Activated CD4-positive, CD25-positive, alpha-beta regulatory T cell treated with anti-CD3 and anti-CD28 coated beads, Interleukin-2, amount 50 U/mL, for 72 hours (primary cell): Measurements from ENCODE around the gene PRORP.
"Not testable (repeated sequence)": the region's sequence is repeated elsewhere in the genome, so short reads cannot be mapped to it uniquely, and the experiment has no call there.

ENCODE experiments used
- DNase-seq: peaks from one replicate; pipeline ENCODE4 v3.0.0; 2021

PRORP gene

GRCh38 chr14:35140718-35141581, 18.6 kb downstream of the PRORP start:
- no peak for DNase-seq

DNA sequence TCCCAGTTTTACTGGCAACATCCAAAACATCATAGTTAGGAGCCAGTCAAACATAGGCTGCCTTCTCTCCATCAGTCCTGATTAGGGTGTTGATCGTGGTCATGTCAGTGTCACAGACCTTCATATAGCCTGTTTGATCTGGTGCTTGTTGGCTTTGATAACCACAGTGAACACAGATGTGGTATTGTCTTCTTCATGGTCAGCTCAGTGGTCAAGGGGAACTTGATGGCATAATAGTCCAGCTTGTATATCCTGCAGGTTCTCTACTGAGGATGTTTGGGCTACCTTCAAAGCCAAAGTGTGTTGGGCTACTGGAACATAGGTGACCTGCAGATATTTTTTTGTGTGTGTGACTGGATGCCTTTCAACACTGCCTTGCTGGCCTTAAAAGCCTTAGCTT, 21.7 kb downstream of the PRORP start:
- DNase-seq, result no peak

- DNase-seq, result no peak
Observed at GRCh38 chr14:35146711-35147149, 24.4 kb downstream of the PRORP start.

DNA sequence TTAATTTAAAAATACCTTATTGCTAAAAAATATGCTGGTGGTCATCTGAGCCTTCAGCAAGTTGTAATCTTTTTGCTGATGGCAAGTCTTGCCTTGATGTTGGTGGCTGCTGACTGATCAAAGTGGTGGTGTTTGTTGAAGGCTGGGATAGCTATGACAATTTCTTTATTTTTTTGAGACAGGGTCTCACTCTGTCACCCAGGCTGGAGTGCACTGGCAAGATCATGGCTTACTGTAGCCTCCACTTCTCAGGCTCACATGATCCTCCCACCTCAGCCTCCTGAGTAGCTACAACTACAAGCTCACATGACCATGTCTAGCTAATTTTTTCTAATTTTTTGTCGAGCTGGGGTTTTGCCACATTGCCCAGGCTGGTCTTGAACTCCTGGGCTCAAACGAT, 24.8 kb downstream of the PRORP start:
- no peak for DNase-seq

GRCh38 chr14:35147711-35148110, 25.4 kb downstream of the PRORP start:
- DNase-seq, result no peak

DNA sequence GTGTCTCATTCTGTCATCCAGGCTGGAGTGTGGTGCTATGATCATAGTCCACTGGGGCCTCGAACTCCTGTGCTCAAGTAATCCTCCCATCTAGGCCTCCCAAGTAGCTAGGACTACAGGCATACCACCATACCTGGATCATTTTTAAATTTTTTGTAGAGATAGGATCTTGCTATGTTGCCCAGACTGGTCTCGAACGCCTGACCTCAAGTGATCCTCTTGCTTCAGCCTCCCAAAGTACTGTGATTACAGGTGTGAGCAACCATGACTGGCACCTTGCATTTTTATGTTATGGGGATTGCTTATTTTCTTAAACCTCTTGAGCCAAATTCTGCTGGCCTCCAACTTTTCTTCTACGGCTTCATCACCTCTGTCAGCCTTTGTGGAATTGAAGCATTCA, 26.9 kb downstream of the PRORP start:
- DNase-seq, result no peak

GRCh38 chr14:35152531-35152930, 30.2 kb downstream of the PRORP start:
- not testable (repeated sequence) for DNase-seq

- DNase-seq, result no peak
Observed at GRCh38 chr14:35154016-35154415, 31.7 kb downstream of the PRORP start.

DNA sequence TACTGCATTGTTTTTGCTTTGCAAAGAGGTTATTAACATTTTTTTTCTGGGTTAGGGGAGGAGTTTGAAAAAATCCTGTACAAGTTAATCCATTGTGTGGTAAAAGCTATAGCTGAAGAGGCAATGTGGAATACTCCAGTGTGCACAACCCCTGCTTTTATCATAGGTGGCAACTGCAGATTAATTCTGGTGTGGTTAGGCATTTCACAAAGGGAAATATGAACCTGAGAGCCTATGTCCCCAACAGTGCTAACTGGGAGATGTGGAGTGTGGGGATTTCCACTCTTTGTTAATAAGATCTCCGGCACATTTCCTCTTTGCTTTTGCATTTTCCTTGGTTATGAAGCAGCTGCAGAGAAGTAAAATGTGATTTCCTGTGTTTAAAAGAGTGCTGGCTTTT, 33.6 kb downstream of the PRORP start:
- DNase-seq, result no peak

DNA sequence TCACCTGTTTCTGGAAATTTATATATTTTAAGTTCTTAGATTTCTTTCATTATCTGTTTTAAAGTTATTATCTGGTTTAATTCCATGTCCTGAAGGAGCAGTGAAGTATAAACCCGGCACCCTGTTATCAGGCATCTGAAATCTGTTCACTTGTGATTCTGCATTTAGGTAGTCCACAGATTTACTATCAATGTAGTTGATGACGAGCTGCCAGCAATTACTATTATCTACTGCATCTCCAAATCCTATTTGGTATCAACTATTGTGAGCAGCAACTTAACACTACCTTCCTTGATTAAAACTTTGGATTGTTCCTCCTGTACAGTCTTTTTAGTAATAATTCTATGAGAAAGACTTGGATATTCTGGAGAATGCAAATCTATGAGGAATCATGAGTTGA, 36.1 kb downstream of the PRORP start:
- no peak for DNase-seq

GRCh38 chr14:35158951-35159653, 36.8 kb downstream of the PRORP start:
- DNase-seq, result no peak

DNA sequence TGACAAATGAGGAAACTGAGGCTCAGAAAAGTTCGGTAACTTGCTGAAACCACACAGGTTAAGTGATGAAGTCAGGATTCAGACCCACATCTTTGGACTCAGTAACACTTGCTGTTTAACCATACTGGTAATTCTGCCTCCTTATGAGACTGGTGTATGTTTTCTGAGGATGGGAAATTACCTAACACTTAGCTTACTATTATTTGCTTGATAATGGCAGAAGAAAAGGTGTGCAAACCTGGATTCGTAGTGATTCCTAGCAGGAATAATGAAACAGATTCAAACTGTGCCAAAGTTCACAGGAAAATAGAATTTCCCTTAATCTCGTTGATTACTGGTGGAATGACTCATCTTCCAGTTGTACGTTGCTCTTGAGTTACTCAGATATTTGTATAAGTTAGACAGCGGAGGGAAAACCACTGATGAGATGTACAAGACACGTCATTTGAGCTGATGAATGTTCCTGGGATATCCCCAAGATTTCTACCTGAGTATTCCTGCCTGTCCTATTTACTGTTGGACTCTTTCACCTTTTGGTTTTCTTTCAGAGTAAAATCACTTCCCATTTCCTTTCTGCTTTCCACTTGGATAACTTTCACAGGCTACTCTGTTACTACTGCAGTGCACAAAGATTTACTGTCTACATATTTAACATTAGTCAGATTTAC, 37.5 kb downstream of the PRORP start:
- no peak for DNase-seq

GRCh38 chr14:35161231-35161630, 38.9 kb downstream of the PRORP start:
- no peak for DNase-seq

- DNase-seq, result no peak
Observed at GRCh38 chr14:35163384-35163783, 41.0 kb downstream of the PRORP start.

GRCh38 chr14:35164849-35165248, 42.5 kb downstream of the PRORP start:
- DNase-seq, result no peak

GRCh38 chr14:35167496-35167895, 45.1 kb downstream of the PRORP start:
- DNase-seq, result no peak
